T-cell (primary cell): ENCODE results near the gene EHD4. TPM values are rescaled to one million over a fixed set of nuclear protein-coding genes. Genes with fewer than 3 reads are reported as not detected.

Experiments used
- ATAC-seq, 4 experiments: fragments of 200-7000 bp in 3 of 4; fragments of 150-1000 bp in 1 of 4; cut with Tn5 transposase; replicated peaks in 1 of 4; 1 replicate in 3 of 4; 2 replicates in 1 of 4; pipeline ENCODE4 v1.10.0; 2021; ENCODE audit warnings: moderate library complexity in 3 of 4, mild to moderate bottlenecking in 2 of 4, moderate number of reproducible peaks in 1 of 4
- CTCF ChIA-PET, 2 donors: fragments of 300-600 bp; sonication (Branson Sonifier 250); formaldehyde crosslinking; loops; one replicate each; lab custom pipeline; 2022; ENCODE audit warnings: antibody characterized with exemption in 2 of 2; lab: Charles Lee
- POLR2A ChIA-PET, 2 donors: fragments of 300-600 bp; sonication (Branson Sonifier 250); formaldehyde crosslinking; loops; one replicate each; lab custom pipeline; 2022; ENCODE audit warnings: antibody characterized with exemption in 2 of 2; lab: Charles Lee
- DNase-seq, 35 experiments: peaks; one replicate each; pipeline versions ENCODE4 v3.0.0 to v3.0.0-alpha.2; 2013 to 2023
- H3K27ac ChIP-seq: one replicate; pipeline ENCODE4 v1.5.1; 2013; ENCODE audit warnings: low read length
- H3K27me3 ChIP-seq, 2 experiments: replicated peaks in 1 of 2; 1 replicate in 1 of 2; 2 replicates in 1 of 2; pipeline versions ENCODE4 v1.6.1 to v1.7.0; 2013; ENCODE audit warnings: low read length in 1 of 2, mixed read lengths in 1 of 2; ENCODE audit not compliant: control insufficient read depth in 2 of 2, insufficient read depth in 2 of 2; ENCODE audit errors: extremely low read depth in 1 of 2
- H3K36me3 ChIP-seq, 2 donors: 1 replicate in 1 of 2; 2 replicates in 1 of 2; pipeline versions ENCODE4 v1.6.1 to v1.7.0; 2013; ENCODE audit warnings: low read length in 1 of 2; ENCODE audit not compliant: control insufficient read depth in 2 of 2, insufficient read depth in 1 of 2; ENCODE audit errors: extremely low read depth in 1 of 2
- H3K4me1 ChIP-seq, 2 experiments: 1 replicate in 1 of 2; 2 replicates in 1 of 2; pipeline versions ENCODE4 v1.6.1 to v1.7.0; 2013; ENCODE audit warnings: low read length in 2 of 2, mixed read lengths in 1 of 2; ENCODE audit not compliant: insufficient read depth in 2 of 2, control insufficient read depth in 1 of 2; ENCODE audit errors: extremely low read depth in 1 of 2
- H3K4me3 ChIP-seq, 2 donors: 1 replicate in 1 of 2; 2 replicates in 1 of 2; pipeline versions ENCODE4 v1.5.1 to v1.7.0; 2013; ENCODE audit warnings: mild to moderate bottlenecking in 2 of 2, low read length in 1 of 2, moderate library complexity in 1 of 2; ENCODE audit not compliant: control insufficient read depth in 1 of 2; ENCODE audit errors: extremely low read depth in 1 of 2
- H3K9me3 ChIP-seq: 2 replicates; pipeline ENCODE4 v1.7.0; 2013
- H3K27ac Mint-ChIP-seq, 2 donors: one replicate each; pipeline ENCODE4 v1.8.0; 2020 to 2021; ENCODE audit warnings: mild to moderate bottlenecking in 2 of 2, mixed read lengths in 2 of 2
- H3K27me3 Mint-ChIP-seq, 2 donors: one replicate each; pipeline ENCODE4 v1.8.0; 2021 to 2022; ENCODE audit warnings: mixed read lengths in 2 of 2
- H3K36me3 Mint-ChIP-seq: one replicate; pipeline ENCODE4 v1.8.0; 2021; ENCODE audit warnings: mixed read lengths
- H3K4me1 Mint-ChIP-seq, 3 donors: one replicate each; pipeline ENCODE4 v1.8.0; 2020 to 2022; ENCODE audit warnings: mixed read lengths in 3 of 3, mild to moderate bottlenecking in 1 of 3
- H3K4me3 Mint-ChIP-seq, 3 donors: one replicate each; pipeline ENCODE4 v1.8.0; 2020 to 2022; ENCODE audit warnings: mild to moderate bottlenecking in 3 of 3, mixed read lengths in 3 of 3, moderate library complexity in 3 of 3
- H3K9me3 Mint-ChIP-seq, 3 donors: one replicate each; pipeline ENCODE4 v1.8.0; 2020 to 2022; ENCODE audit warnings: mixed read lengths in 3 of 3
- WGBS: methylation state at CpG from one replicate; pipeline ENCODE4 v1.1.5; 2013; ENCODE audit warnings: missing lambda C conversion rate; ENCODE audit not compliant: insufficient coverage; 5-methylcytosine and 5-hydroxymethylcytosine counted together
- total RNA-seq, 35 experiments: library from RNA in 6 of 35; stranded (reverse) in 6 of 35; fragments of 120-200 nt in 1 of 35; gene quantifications; one replicate each; pipeline versions ENCODE4 v1.2.1 to v1.2.4 and lab custom pipeline; 2013 to 2026

The EHD4 gene
- total RNA-seq, 5 donors from 2014 or later (not counting 1 experiment from before 2014, with no cell fraction given) = 11.7 to 46.8 (median 16.8) TPM

- Mint-ChIP-seq H3K36me3 (no peaks in the 10 kb centered on the region), H3K27me3 (peaks cover 0 to 3% of the 10 kb centered on the region in 2 donors), H3K27ac (peak overlapping the region; percentile 64 to 65), H3K4me3 (no peak overlapping the region), H3K9me3 (no peaks in the 10 kb centered on the region), H3K4me1 (peaks cover 24 to 50% (median 32%) of the 10 kb centered on the region in 3 donors)
- Histone ChIP-seq H3K4me1 (peaks cover 11 to 42% of the 10 kb centered on the region in 2 experiments), H3K27me3 (no peaks in the 10 kb centered on the region), H3K36me3 (no peaks in the 10 kb centered on the region), H3K27ac (no peak overlapping the region), H3K4me3 (no peak overlapping the region), H3K9me3 (no peaks in the 10 kb centered on the region)
- ChIA-PET POLR2A (no interaction called here), CTCF (no interaction called here)
- ATAC-seq = peak in 2 of 4 experiments; percentile 21 to 39
- no peak for DNase-seq
- 55% methylated on average over 5 of the region's 7 CpGs for whole genome bisulfite sequencing
Measured at GRCh38 chr15:41888662-41889253, 83.6 kb downstream of the EHD4 start.

GRCh38 chr15:41887893-41888292 is 84.5 kb downstream of the EHD4 start:
- ChIA-PET POLR2A (no interaction called here), CTCF (no interaction called here)
- no peaks in the 10 kb centered on the region for H3K9me3 ChIP-seq
- H3K4me1 Mint-ChIP-seq = peaks cover 24 to 41% (median 25%) of the 10 kb centered on the region in 3 donors
- ATAC-seq = no peak
- H3K27ac ChIP-seq = no peak overlapping the region
- H3K27ac Mint-ChIP-seq = no peak overlapping the region
- H3K9me3 Mint-ChIP-seq = no peaks in the 10 kb centered on the region
- no peak for DNase-seq
- peaks cover 0 to 2% of the 10 kb centered on the region in 2 experiments for H3K27me3 ChIP-seq
- 98% methylated on average over 8 of the region's 9 CpGs for WGBS
- peaks cover 6 to 34% of the 10 kb centered on the region in 2 experiments for H3K4me1 ChIP-seq
- H3K4me3 Mint-ChIP-seq = no peak overlapping the region
- H3K36me3 ChIP-seq = no peaks in the 10 kb centered on the region
- no peaks in the 10 kb centered on the region for H3K36me3 Mint-ChIP-seq
- no peak overlapping the region for H3K4me3 ChIP-seq
- H3K27me3 Mint-ChIP-seq = peaks cover 0 to 3% of the 10 kb centered on the region in 2 donors

- 99% methylated on average over 8 of the region's 10 CpGs for WGBS
- H3K4me1 ChIP-seq = peaks cover 2 to 31% of the 10 kb centered on the region in 2 experiments
- no peak for DNase-seq
- ChIA-PET POLR2A (no interaction called here), CTCF (no interaction called here)
- no peaks in the 10 kb centered on the region for H3K36me3 ChIP-seq
- H3K27me3 ChIP-seq = peaks cover 0 to 10% of the 10 kb centered on the region in 2 experiments
- Mint-ChIP-seq H3K27ac (no peak overlapping the region), H3K4me1 (peaks cover 17 to 37% (median 18%) of the 10 kb centered on the region in 3 donors), H3K36me3 (no peaks in the 10 kb centered on the region), H3K4me3 (no peak overlapping the region), H3K27me3 (peaks cover 0 to 3% of the 10 kb centered on the region in 2 donors), H3K9me3 (no peaks in the 10 kb centered on the region)
- H3K4me3 ChIP-seq = no peak overlapping the region
- H3K9me3 ChIP-seq = no peaks in the 10 kb centered on the region
- no peak overlapping the region for H3K27ac ChIP-seq
- no peak for ATAC-seq
Measured at GRCh38 chr15:41887161-41887560, 85.2 kb downstream of the EHD4 start.

- Histone ChIP-seq H3K27ac (no peak overlapping the region), H3K36me3 (no peaks in the 10 kb centered on the region), H3K4me1 (peaks cover 2 to 27% of the 10 kb centered on the region in 2 experiments), H3K9me3 (no peaks in the 10 kb centered on the region), H3K4me3 (no peak overlapping the region), H3K27me3 (peaks cover 0 to 11% of the 10 kb centered on the region in 2 experiments)
- Mint-ChIP-seq H3K4me1 (peaks cover 15 to 35% (median 18%) of the 10 kb centered on the region in 3 donors), H3K27me3 (peaks cover 0 to 3% of the 10 kb centered on the region in 2 donors), H3K36me3 (no peaks in the 10 kb centered on the region), H3K9me3 (no peaks in the 10 kb centered on the region), H3K27ac (no peak overlapping the region), H3K4me3 (no peak overlapping the region)
- POLR2A ChIA-PET = no interaction called here
- WGBS = 98% methylated on average over 5 of the region's 7 CpGs
- DNase-seq (no peak), ATAC-seq (no peak)
- CTCF ChIA-PET = no interaction called here
Measured at GRCh38 chr15:41886741-41887140, 85.6 kb downstream of the EHD4 start.

- Mint-ChIP-seq H3K36me3 (no peaks in the 10 kb centered on the region), H3K9me3 (no peaks in the 10 kb centered on the region), H3K27ac (no peak overlapping the region), H3K4me3 (no peak overlapping the region), H3K4me1 (peaks cover 22 to 41% (median 23%) of the 10 kb centered on the region in 3 donors), H3K27me3 (peaks cover 8 to 9% of the 10 kb centered on the region in 2 donors)
- POLR2A ChIA-PET = no interaction called here
- Histone ChIP-seq H3K27me3 (peaks cover 0 to 20% of the 10 kb centered on the region in 2 experiments), H3K27ac (no peak overlapping the region), H3K36me3 (no peaks in the 10 kb centered on the region), H3K4me1 (peaks cover 2 to 32% of the 10 kb centered on the region in 2 experiments), H3K4me3 (no peak overlapping the region), H3K9me3 (no peaks in the 10 kb centered on the region)
- CTCF ChIA-PET = no interaction called here
- ATAC-seq (no peak), DNase-seq (no peak)
- WGBS = 95% methylated on average over 14 of the region's 14 CpGs
Measured at GRCh38 chr15:41885841-41886240, 86.5 kb downstream of the EHD4 start.

GRCh38 chr15:41885321-41885720 is 87.0 kb downstream of the EHD4 start:
- no peak for ATAC-seq
- Histone ChIP-seq H3K27ac (no peak overlapping the region), H3K4me3 (no peak overlapping the region), H3K27me3 (peaks cover 0 to 25% of the 10 kb centered on the region in 2 experiments), H3K36me3 (no peaks in the 10 kb centered on the region), H3K4me1 (peaks cover 2 to 32% of the 10 kb centered on the region in 2 experiments), H3K9me3 (no peaks in the 10 kb centered on the region)
- Mint-ChIP-seq H3K27ac (no peak overlapping the region), H3K9me3 (no peaks in the 10 kb centered on the region), H3K36me3 (no peaks in the 10 kb centered on the region), H3K4me3 (no peak overlapping the region), H3K27me3 (peaks cover 12 to 13% of the 10 kb centered on the region in 2 donors), H3K4me1 (peaks cover 23 to 41% (median 26%) of the 10 kb centered on the region in 3 donors)
- ChIA-PET CTCF (no interaction called here), POLR2A (no interaction called here)
- no peak for DNase-seq
